HG02981 (cell line): ENCODE measurements around the gene ZMYM1.
"Not testable (repeated sequence)": the region's sequence is repeated elsewhere in the genome, so short reads cannot be mapped to it uniquely, and the experiment has no call there.

ENCODE experiments used
- ATAC-seq: cut with Tn5 transposase; IDR thresholded peaks from one replicate; pipeline ENCODE4 v1.9.1; 2021; ENCODE audit warnings: mild to moderate bottlenecking, moderate library complexity; ENCODE audit not compliant: unreplicated experiment

The ZMYM1 gene

GRCh38 chr1:35079003-35079930 lies at the start of gene ZMYM1:
TSS of gene ZMYM1 (plus strand) at chr1:35079385. CDS start at chr1:35093988, 14,603 bp downstream.
- ATAC-seq = peak; percentile 94

- no peak for ATAC-seq
Measured at GRCh38 chr1:35029761-35030160, 49.4 kb upstream of the ZMYM1 start.

GRCh38 chr1:35030338-35030737 lies 48.8 kb upstream of the ZMYM1 start:
- ATAC-seq = no peak

GRCh38 chr1:35030756-35031446 lies 48.3 kb upstream of the ZMYM1 start:
- ATAC-seq = no peak

DNA sequence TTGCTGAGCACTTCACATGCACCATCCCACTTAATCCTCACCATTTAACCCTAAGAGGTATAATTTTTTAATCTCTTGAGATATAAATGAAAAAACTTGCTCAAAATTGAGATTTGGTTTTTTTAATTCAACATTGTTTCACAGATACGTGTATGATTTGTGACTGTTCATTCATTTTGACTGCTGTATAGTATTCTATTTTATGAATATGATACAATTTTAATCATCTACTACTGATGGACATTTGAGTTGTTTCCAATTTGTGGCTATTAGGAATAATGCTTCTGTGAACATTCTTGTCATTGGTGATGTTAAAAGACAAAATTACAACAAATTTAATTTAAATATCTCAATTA lies 46.8 kb upstream of the ZMYM1 start:
- no peak for ATAC-seq

DNA sequence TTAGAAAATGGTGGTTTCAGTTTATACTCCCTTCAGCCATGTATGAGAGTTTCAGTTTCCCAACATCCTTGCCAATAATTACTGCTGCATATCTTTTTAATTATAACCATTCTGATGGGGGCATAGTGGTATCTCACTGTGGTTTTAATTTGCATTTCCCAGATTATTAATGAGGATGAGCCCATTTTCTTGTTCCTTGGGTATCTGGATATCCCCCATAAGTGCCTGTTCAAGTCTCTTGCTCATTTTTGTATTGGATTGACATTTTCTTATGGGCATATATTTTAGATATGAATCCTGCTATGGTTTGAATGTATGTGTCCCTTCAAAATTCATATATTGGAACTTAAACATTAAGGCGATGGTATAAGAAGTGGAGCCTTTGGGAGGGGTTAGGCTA lies 45.8 kb upstream of the ZMYM1 start:
- no peak for ATAC-seq

- ATAC-seq = no peak
Measured at GRCh38 chr1:35036621-35037020, 42.6 kb upstream of the ZMYM1 start.

- ATAC-seq = no peak
Measured at GRCh38 chr1:35037206-35037605, 42.0 kb upstream of the ZMYM1 start.

DNA sequence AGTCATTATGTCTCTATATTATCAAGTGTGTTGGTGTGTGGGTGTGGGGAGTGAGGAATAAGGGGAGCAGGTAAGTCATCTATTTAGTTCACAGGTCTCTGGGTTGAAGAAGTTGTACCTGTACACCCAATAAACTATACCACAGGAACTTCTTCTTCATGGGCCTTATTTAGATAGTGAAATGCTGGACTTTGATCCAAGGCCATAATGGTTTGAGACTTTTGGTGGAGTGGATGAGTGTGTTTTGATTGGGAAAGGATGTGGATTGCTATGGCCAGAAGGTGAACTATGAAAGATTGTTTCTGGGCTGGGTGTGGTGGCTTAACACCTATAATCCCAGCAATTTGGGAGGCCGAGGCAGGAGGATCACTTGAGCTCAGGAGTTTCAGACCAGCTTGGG lies 40.5 kb upstream of the ZMYM1 start:
- ATAC-seq = no peak

GRCh38 chr1:35043498-35043897 lies 35.7 kb upstream of the ZMYM1 start:
- no peak for ATAC-seq

- no peak for ATAC-seq
Measured at GRCh38 chr1:35044431-35044830, 34.8 kb upstream of the ZMYM1 start.

DNA sequence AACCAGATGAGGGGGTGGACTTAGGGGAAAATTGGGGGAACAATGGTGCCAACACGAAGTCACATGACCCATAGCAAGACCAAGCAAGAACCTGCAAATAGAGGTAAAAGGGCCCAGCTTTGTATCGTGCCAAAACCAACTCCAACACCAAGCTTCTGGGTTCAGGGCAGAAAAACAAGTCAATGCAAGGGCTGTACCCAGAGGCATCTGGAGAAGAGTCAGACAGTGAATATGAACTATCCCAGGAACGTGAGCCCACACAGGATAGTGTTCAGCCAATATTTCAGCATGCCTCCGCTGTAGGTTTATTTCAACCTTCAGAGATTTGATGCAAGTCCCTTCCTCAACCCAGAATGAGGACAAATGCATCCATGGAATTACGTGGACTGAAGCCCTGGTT lies 32.5 kb upstream of the ZMYM1 start:
- ATAC-seq = no peak

- ATAC-seq = no peak
Measured at GRCh38 chr1:35047188-35047858, 31.9 kb upstream of the ZMYM1 start.

DNA sequence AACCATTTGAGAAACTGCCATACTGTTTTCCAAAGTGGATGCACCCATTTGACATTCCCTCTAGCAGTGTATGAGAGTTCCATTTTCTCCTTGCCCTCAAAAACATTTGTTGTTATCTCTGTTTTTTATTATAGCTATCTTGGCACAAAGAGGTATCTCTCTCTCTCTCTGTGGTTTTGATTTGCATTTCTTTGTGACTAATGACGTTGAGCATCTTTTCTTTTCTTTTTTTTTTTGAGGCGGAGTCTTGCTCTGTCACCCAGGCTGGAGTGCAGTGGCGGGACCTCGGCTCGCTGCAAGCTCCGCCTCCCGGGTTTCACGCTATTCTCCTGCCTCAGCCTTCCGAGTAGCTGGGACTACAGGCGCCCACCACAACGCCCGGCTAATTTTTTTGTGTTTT lies 30.1 kb upstream of the ZMYM1 start:
- ATAC-seq = no peak

GRCh38 chr1:35053433-35053832 lies 25.8 kb upstream of the ZMYM1 start:
- ATAC-seq = no peak

- not testable (repeated sequence) for ATAC-seq
Measured at GRCh38 chr1:35054282-35054681, 24.9 kb upstream of the ZMYM1 start.

DNA sequence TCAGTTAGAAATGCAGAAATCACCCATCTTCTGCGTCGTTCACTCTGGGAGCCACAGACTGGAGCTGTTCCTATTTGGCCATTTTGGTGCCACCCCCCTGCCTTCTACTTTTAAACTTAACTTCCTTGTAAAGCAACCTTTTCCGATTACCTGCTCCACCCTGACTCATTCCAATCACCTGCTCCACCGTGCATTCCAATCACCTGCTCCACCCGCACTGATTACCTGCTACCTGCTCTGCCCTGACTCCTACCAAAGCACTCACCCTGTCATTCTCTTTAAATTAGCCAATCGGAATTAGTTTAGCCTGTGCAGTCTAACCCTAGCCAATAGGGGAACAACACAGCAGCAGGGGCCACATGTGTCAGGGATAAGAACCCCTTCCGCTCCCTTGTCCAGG lies 20.9 kb upstream of the ZMYM1 start:
- not testable (repeated sequence) for ATAC-seq

GRCh38 chr1:35058988-35059387 lies 20.2 kb upstream of the ZMYM1 start:
- no peak for ATAC-seq

DNA sequence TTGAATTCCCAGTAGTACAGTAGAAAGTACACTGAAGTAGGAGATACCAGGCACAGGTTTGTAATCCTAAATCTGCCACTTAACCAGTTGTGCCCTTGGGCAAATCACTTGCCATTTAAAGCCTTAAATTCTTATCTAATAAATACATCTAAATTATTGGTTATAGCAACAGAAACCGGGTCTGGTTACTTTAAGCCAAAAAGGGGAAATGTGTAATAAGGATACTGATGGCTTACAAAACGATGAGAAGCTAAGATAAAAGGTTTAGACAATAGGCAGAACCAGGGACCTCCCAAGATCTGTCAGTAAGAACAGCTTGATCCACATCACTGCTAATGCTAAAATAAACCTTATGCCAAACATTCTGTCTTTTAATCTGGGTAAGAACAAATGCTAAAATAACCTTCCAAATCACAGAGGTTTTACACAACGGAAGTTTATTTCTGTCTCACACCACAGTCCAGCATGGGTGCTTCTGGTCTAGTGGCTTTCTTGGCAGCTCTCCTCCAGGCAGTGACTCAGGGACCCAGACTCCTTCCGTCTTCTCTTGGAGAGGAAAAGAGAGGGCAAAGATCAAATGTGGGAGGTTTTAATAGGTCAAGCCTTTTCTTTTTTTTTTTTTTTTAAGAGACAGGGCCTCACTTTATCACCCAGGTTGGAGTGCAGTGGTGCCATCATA lies 16.5 kb upstream of the ZMYM1 start:
- no peak for ATAC-seq

DNA sequence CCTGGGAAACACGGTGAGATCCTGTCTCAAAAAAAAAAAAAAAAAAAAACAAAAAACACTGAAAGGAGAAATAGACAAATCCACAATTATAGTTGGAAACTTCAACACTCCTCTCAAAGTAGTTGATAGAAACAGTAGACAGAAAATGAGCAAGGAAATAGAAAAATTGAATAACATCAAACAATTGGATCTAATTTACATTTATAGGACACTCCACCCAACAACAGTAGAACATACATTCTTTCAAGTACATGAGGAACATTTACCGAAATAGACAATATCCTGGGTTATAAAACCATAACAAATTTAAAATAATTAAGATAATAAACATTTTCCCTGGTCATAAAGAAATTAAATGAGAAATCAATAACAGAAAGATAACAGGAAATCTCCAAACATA lies 14.9 kb upstream of the ZMYM1 start:
- no peak for ATAC-seq

- no peak for ATAC-seq
Measured at GRCh38 chr1:35069746-35070145, 9.4 kb upstream of the ZMYM1 start.
